ENCODE data around the gene AKAIN1.

DNA sequence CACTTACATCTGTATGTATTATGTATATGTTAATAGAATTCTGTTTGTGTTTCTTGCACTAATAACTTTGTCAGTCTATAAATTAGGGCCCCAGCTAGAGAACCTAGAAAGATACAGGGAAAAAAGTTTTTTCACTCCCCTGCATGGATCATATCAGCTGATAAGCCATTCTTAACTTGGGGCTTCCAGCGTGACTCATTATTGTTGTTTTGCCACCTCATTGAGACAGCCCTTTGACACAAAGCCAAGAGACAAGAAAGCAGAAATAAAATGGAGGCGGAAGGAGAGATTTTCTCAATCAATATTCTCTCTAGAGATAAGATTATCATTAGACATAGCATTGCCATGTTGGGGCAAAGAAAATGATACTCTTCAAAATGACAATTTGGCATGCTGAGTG, 93.4 kb downstream of the AKAIN1 start:
- TF ChIP-seq, protein P1, sequence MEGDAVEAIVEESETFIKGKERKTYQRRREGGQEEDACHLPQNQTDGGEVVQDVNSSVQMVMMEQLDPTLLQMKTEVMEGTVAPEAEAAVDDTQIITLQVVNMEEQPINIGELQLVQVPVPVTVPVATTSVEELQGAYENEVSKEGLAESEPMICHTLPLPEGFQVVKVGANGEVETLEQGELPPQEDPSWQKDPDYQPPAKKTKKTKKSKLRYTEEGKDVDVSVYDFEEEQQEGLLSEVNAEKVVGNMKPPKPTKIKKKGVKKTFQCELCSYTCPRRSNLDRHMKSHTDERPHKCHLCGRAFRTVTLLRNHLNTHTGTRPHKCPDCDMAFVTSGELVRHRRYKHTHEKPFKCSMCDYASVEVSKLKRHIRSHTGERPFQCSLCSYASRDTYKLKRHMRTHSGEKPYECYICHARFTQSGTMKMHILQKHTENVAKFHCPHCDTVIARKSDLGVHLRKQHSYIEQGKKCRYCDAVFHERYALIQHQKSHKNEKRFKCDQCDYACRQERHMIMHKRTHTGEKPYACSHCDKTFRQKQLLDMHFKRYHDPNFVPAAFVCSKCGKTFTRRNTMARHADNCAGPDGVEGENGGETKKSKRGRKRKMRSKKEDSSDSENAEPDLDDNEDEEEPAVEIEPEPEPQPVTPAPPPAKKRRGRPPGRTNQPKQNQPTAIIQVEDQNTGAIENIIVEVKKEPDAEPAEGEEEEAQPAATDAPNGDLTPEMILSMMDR (IDR thresholded peaks at IDR 0.05) = no peak
- no peak for TF ChIP-seq POLR2A (IDR thresholded peaks at IDR 0.05)

Measured in adrenal gland (tissue), 5 donors.